Calu3 (cell line): ENCODE data around the gene PRKAR2B. TPM values are rescaled to one million over a fixed set of nuclear protein-coding genes. Genes with fewer than 3 reads are reported as not detected.

Source experiments
- BruUV-seq: library from RNA; stranded (reverse); fragments of 400-500 nt; replicated peaks from 2 replicates; lab custom pipeline; 2021; lab: Mats Ljungman, UMichigan
- CTCF ChIA-PET: fragments of 300-600 bp; sonication (Branson Sonifier 250); formaldehyde crosslinking; loops from one replicate; lab custom pipeline; 2022; ENCODE audit warnings: antibody characterized with exemption; lab: Charles Lee
- DNase-seq: peaks from one replicate; pipeline ENCODE4 v3.0.0; 2022
- H3K27ac Mint-ChIP-seq: one replicate; pipeline ENCODE4 v1.8.0; 2022; ENCODE audit warnings: mixed read lengths; ENCODE audit not compliant: unreplicated experiment
- H3K27me3 Mint-ChIP-seq: one replicate; pipeline ENCODE4 v1.8.0; 2022; ENCODE audit warnings: mixed read lengths; ENCODE audit not compliant: unreplicated experiment
- H3K36me3 Mint-ChIP-seq: one replicate; pipeline ENCODE4 v1.8.0; 2022; ENCODE audit warnings: mild to moderate bottlenecking, moderate library complexity, mixed read lengths; ENCODE audit not compliant: insufficient read depth, unreplicated experiment
- H3K4me1 Mint-ChIP-seq: one replicate; pipeline ENCODE4 v1.8.0; 2022; ENCODE audit warnings: mild to moderate bottlenecking, low read depth, mixed read lengths; ENCODE audit not compliant: unreplicated experiment
- H3K4me3 Mint-ChIP-seq: one replicate; pipeline ENCODE4 v1.8.0; 2022; ENCODE audit warnings: mild to moderate bottlenecking, low read depth, moderate library complexity, mixed read lengths; ENCODE audit not compliant: unreplicated experiment
- H3K9me3 Mint-ChIP-seq: one replicate; pipeline ENCODE4 v1.8.0; 2022; ENCODE audit warnings: low read depth, mixed read lengths; ENCODE audit not compliant: unreplicated experiment
- intact Hi-C: fragments of 100-400 bp; cut with micrococcal nuclease; formaldehyde crosslinking; loops from one replicate; pipeline ENCODE4 v1.10.0; 2022; ENCODE audit not compliant: unreplicated experiment
- total RNA-seq: library from RNA; stranded (reverse); gene quantifications from 2 replicates; pipeline ENCODE4 v1.2.3, GENCODE V29; 2022
- TF ChIP-seq, protein P1 (sequence below): fragments of 200-600 bp; IDR thresholded peaks from one replicate; pipeline ENCODE4 v1.8.0; 2022; ENCODE audit warnings: antibody characterized with exemption; ENCODE audit not compliant: unreplicated experiment

The PRKAR2B gene
- total RNA-seq, 1 experiment from 2014 or later = 3.1 TPM

DNA sequence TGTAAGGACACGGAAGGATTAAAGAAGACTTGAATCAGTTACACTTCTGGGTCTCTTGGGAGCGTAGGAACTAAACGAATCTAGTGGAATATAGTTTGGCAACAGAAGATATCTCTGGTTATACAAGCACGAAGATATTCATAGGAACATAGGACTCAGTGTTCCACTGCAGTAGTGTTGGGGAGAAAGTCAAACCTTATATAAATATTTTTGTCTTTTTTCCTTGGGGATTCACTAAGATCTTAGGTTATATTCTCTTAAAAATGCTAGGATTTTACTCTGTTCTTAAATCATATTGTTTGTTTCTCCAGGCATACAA lies 21.4 kb downstream of the PRKAR2B start:
- Mint-ChIP-seq H3K4me3 (no peak overlapping the region), H3K36me3 (no peaks in the 10 kb centered on the region), H3K27me3 (no peaks in the 10 kb centered on the region), H3K27ac (no peak overlapping the region), H3K9me3 (no peaks in the 10 kb centered on the region), H3K4me1 (no peaks in the 10 kb centered on the region)
- intact Hi-C loops = no loop called here
- TF ChIP-seq, protein P1, sequence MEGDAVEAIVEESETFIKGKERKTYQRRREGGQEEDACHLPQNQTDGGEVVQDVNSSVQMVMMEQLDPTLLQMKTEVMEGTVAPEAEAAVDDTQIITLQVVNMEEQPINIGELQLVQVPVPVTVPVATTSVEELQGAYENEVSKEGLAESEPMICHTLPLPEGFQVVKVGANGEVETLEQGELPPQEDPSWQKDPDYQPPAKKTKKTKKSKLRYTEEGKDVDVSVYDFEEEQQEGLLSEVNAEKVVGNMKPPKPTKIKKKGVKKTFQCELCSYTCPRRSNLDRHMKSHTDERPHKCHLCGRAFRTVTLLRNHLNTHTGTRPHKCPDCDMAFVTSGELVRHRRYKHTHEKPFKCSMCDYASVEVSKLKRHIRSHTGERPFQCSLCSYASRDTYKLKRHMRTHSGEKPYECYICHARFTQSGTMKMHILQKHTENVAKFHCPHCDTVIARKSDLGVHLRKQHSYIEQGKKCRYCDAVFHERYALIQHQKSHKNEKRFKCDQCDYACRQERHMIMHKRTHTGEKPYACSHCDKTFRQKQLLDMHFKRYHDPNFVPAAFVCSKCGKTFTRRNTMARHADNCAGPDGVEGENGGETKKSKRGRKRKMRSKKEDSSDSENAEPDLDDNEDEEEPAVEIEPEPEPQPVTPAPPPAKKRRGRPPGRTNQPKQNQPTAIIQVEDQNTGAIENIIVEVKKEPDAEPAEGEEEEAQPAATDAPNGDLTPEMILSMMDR = no peak
- no TSS peak for BruUV-seq
- CTCF ChIA-PET = no interaction called here
- no peak for DNase-seq

DNA sequence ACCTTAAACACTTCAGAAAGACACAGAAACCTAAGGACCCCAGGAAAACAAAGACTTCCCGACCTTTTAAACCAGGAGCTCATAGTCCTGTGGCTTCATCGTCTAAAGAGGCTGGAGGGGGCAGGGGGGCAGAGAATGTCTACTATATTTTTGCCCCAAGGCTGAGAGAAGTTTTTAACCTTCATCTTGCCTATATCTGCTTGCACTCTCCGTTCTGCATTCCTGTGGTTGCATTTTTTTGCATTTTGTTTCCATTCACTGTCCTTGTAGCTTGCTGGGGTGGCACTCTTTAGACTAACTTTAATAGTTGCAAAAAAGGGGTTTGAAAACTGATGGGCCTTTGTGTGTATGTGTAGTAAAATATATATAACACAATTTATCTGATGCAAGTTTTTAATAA lies 23.7 kb downstream of the PRKAR2B start:
- intact Hi-C loops = no loop called here
- DNase-seq = no peak
- Mint-ChIP-seq H3K27me3 (no peaks in the 10 kb centered on the region), H3K27ac (no peak overlapping the region), H3K9me3 (no peaks in the 10 kb centered on the region), H3K4me3 (no peak overlapping the region), H3K36me3 (no peaks in the 10 kb centered on the region), H3K4me1 (no peaks in the 10 kb centered on the region)
- no TSS peak for BruUV-seq
- CTCF ChIA-PET = interaction anchor here (0.9 kb wide), 1 partner anchor 39 kb away, joined by 3 read pairs; no protein-coding TSS in a partner anchor
- TF ChIP-seq, protein P1 = no peak

DNA sequence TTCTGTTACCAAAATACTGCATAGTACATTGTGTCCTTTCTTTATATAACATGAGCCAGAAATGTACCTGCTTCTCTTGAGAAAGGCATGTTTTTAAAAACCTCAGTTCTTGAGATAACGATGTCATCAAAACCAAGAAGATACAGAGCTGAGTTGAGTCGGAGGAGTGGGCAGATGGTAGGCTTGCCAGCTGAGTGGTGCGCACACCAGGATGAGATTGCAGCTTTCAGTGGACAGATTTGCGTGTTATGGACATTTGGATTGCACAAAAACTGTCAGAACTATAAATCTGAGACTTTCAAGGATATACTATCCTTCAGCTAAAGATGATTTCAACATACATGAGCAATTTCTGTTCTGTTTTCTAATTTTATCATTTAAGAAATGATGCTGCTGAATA lies 25.0 kb downstream of the PRKAR2B start:
- H3K4me3 Mint-ChIP-seq = no peak overlapping the region
- intact Hi-C loops = no loop called here
- DNase-seq = no peak
- no TSS peak for BruUV-seq
- H3K4me1 Mint-ChIP-seq = no peaks in the 10 kb centered on the region
- TF ChIP-seq, protein P1 = no peak
- H3K27ac Mint-ChIP-seq = no peak overlapping the region
- CTCF ChIA-PET = no interaction called here
- no peaks in the 10 kb centered on the region for H3K27me3 Mint-ChIP-seq
- H3K9me3 Mint-ChIP-seq = no peaks in the 10 kb centered on the region
- H3K36me3 Mint-ChIP-seq = no peaks in the 10 kb centered on the region

DNA sequence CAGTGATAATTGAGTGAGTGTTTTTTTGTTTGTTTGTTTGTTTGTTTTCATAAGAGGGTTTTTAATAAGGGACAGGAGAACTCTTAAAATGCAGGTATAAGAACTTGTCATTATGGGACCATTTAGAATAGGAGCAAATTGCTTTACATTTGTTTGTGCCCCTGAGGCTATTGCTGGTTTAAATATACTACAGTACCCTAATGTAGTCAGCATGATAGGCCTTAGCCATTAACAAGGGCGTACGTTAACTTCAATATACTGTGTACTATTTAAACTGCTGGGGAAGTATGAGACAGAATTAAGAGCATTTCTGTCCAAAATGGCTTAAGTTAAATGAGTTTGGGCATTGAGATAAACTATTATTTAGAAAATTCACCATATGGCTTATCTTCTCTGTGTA lies 26.2 kb downstream of the PRKAR2B start:
- TF ChIP-seq, protein P1 = no peak
- DNase-seq = no peak
- Mint-ChIP-seq H3K4me1 (no peaks in the 10 kb centered on the region), H3K36me3 (no peaks in the 10 kb centered on the region), H3K27ac (no peak overlapping the region), H3K4me3 (no peak overlapping the region), H3K9me3 (no peaks in the 10 kb centered on the region), H3K27me3 (no peaks in the 10 kb centered on the region)
- BruUV-seq = no TSS peak
- intact Hi-C loops = loop anchor here (10.0 kb wide), 1 partner anchor 64 kb away; no protein-coding TSS in a partner anchor
- CTCF ChIA-PET = no interaction called here
